RWPE2 (cell line): Measurements from ENCODE around the gene BAIAP2L2.

Experiments used
- ATAC-seq: fragments of 200-7000 bp; cut with Tn5 transposase; 3 replicates; pipeline ENCODE4 v1.9.1; 2021; ENCODE audit warnings: low read depth
- DNase-seq: peaks from one replicate; pipeline ENCODE4 v3.0.0-alpha.2; 2020; ENCODE audit warnings: low spot score
- H3K27ac ChIP-seq: fragments of 450-650 bp; 2 replicates; pipeline ENCODE4 v1.5.1; 2017; ENCODE audit warnings: mild to moderate bottlenecking; ENCODE audit not compliant: poor library complexity, severe bottlenecking
- H3K27me3 ChIP-seq: fragments of 250-450 bp; sonication (Bioruptor Pico); 2 replicates; pipeline ENCODE4 v1.5.1; 2021; ENCODE audit warnings: mild to moderate bottlenecking, moderate library complexity; ENCODE audit not compliant: insufficient read depth, poor library complexity, severe bottlenecking
- H3K36me3 ChIP-seq: fragments of 250-450 bp; sonication (Bioruptor Pico); 2 replicates; pipeline ENCODE4 v1.5.1; 2020; ENCODE audit warnings: low read depth, mild to moderate bottlenecking, moderate library complexity
- H3K4me1 ChIP-seq: fragments of 250-450 bp; sonication (Bioruptor Pico); 2 replicates; pipeline ENCODE4 v1.5.1; 2021; ENCODE audit warnings: mild to moderate bottlenecking, moderate library complexity; ENCODE audit not compliant: insufficient read depth, poor library complexity, severe bottlenecking
- H3K4me3 ChIP-seq: fragments of 250-450 bp; sonication (Bioruptor Pico); 2 replicates; pipeline ENCODE4 v1.5.1; 2021; ENCODE audit warnings: mild to moderate bottlenecking, moderate library complexity; ENCODE audit not compliant: severe bottlenecking
- H3K9me3 ChIP-seq: fragments of 250-450 bp; sonication (Bioruptor Pico); 2 replicates; pipeline ENCODE4 v1.5.1; 2021; ENCODE audit warnings: mild to moderate bottlenecking, moderate library complexity; ENCODE audit not compliant: severe bottlenecking
- TF ChIP-seq, protein P1 (sequence below): fragments of 450-650 bp; IDR thresholded peaks from one replicate; pipeline ENCODE4 v1.5.1; 2017; ENCODE audit warnings: mild to moderate bottlenecking, moderate library complexity; ENCODE audit not compliant: poor library complexity, severe bottlenecking

The BAIAP2L2 gene

DNA sequence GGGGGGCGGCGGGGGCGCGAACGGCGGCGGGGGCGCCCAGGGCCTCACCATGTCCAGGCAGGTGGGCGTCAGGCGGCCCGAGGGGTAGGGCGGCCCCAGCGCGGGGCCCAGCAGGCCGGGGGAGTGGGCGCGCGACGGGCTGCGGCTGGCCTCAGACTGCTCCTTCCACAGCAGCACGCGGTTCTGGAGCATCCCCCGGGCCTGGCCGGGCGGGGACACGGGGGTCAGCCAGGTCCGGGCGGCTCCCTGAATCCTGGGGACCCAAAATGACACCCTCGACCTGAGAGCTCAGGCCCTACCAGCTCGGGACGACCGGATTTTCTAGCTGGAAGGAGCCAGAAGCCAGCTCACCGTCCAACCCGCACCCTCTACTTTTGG, 21.0 kb downstream of the BAIAP2L2 start:
- ATAC-seq (no peak), DNase-seq (no peak)
- Histone ChIP-seq H3K4me3 (no peak overlapping the region), H3K27me3 (no peaks in the 10 kb centered on the region), H3K4me1 (no peaks in the 10 kb centered on the region), H3K36me3 (no peaks in the 10 kb centered on the region), H3K27ac (no peak overlapping the region), H3K9me3 (no peaks in the 10 kb centered on the region)
- TF ChIP-seq, protein P1, sequence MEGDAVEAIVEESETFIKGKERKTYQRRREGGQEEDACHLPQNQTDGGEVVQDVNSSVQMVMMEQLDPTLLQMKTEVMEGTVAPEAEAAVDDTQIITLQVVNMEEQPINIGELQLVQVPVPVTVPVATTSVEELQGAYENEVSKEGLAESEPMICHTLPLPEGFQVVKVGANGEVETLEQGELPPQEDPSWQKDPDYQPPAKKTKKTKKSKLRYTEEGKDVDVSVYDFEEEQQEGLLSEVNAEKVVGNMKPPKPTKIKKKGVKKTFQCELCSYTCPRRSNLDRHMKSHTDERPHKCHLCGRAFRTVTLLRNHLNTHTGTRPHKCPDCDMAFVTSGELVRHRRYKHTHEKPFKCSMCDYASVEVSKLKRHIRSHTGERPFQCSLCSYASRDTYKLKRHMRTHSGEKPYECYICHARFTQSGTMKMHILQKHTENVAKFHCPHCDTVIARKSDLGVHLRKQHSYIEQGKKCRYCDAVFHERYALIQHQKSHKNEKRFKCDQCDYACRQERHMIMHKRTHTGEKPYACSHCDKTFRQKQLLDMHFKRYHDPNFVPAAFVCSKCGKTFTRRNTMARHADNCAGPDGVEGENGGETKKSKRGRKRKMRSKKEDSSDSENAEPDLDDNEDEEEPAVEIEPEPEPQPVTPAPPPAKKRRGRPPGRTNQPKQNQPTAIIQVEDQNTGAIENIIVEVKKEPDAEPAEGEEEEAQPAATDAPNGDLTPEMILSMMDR, result no peak

GRCh38 chr22:38088629-38089473, 21.6 kb downstream of the BAIAP2L2 start:
- Histone ChIP-seq H3K27me3 (no peaks in the 10 kb centered on the region), H3K36me3 (no peaks in the 10 kb centered on the region), H3K9me3 (no peaks in the 10 kb centered on the region), H3K27ac (no peak overlapping the region), H3K4me1 (no peaks in the 10 kb centered on the region), H3K4me3 (no peak overlapping the region)
- DNase-seq, result no peak
- TF ChIP-seq, protein P1, result no peak
- ATAC-seq, result no peak

DNA sequence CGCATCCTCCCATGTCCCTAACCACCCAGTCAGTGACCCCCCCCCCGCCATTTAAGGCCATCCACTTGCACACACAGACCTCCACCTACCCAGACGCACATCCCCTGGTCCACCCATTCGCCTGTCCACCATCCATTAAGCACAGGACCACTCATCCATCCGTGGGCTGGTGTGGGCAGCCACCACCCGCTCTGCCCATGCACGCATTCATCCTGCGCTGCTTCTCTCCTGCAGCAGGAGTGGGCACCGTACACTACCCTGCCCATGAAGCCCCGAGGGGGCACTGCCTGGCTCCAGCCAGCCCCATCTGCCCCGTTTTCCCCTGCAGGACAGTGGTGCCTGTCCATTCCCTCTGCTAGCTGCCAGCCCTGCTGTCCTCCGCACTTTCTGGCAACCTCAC, 22.6 kb downstream of the BAIAP2L2 start:
- Histone ChIP-seq H3K27ac (no peak overlapping the region), H3K36me3 (no peaks in the 10 kb centered on the region), H3K4me1 (no peaks in the 10 kb centered on the region), H3K9me3 (no peaks in the 10 kb centered on the region), H3K27me3 (peaks cover 5% of the 10 kb centered on the region), H3K4me3 (no peak overlapping the region)
- TF ChIP-seq, protein P1, result no peak
- ATAC-seq, result no peak; the same call in 2 of the 3 replicates
- no peak for DNase-seq

DNA sequence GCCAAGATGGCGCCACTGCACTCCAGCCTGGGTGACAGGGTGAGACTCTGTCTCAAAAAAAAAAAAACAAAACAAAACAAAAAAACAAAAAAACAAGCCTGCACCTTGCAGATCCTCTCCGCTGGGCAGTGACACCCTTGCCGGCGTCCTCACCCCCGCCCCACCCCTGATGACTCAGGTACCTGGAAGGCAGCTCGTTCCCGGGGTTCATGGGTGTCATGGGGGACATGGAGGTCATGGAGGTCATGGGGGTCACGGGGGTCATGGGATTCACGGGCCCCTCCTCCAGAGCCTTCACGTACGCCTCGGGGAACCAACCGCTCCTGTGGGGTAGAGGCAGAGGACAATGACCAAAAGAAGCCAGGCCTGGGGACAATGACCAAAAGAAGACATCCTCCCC, 23.5 kb downstream of the BAIAP2L2 start:
- no peak for ATAC-seq
- H3K4me1 ChIP-seq, result no peaks in the 10 kb centered on the region
- TF ChIP-seq, protein P1, result no peak

More for the DNA sequence above, 23.5 kb downstream of the BAIAP2L2 start:
- Histone ChIP-seq H3K4me3 (no peak overlapping the region), H3K27ac (no peak overlapping the region), H3K9me3 (no peaks in the 10 kb centered on the region), H3K36me3 (no peaks in the 10 kb centered on the region), H3K27me3 (peaks cover 14% of the 10 kb centered on the region)
- DNase-seq, result no peak
